ENCODE measurements around the gene HTD2.
"Not testable (repeated sequence)": the region's sequence is repeated elsewhere in the genome, so short reads cannot be mapped to it uniquely, and the experiment has no call there.

Gene HTD2

DNA sequence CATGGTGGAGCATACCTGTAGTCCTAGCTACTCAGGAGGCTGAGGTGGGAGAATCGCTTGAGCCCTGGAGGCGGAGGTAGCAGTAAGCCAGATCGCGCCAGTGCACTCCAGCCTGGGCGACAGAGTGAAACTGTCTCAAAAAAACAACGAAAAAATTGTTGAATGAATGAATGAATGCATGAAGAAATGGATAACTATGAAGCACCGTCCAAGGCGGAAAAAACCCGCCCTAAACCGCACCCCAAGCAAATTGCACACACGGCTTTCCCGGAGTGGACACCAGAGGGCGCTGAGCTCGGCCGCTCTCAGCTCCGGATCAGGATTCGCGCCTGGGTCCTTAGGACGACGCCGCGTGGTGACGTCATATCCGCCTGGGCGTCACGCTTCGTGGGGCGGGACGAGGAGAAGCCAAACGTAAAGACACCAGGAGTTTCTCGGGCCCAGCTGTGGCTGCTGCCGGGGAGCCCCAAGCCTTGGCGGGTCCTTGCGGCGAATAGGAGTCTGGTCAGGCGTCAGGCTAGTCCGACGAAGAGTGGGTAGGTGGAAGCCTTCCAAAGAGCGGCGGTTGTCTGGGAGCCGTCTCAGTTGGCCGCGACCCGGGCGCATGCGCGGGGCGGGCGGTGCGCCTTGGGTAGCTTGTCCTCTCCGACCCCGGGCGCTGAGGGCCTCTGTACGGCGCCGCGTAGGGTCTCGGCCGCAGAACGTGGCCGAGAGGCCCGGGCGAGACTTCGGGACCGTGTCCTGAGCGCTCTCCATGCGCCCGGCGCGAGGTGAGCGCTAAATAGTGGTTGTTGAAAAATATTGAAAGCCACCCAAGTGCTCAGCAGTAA, at the start of gene HTD2, which contains the start of gene RPP14:
Gene HTD2, plus strand, starts transcription at position 639 of the 830 bp plus-strand sequence. CDS start 11,094 bp downstream, outside the sequence.
Gene RPP14, plus strand, starts transcription at position 364 of the 830 bp plus-strand sequence. CDS start 4,085 bp downstream, outside the sequence.
- ATAC-seq (peak; percentile 92), DNase-seq (peak; percentile 99)

DNA sequence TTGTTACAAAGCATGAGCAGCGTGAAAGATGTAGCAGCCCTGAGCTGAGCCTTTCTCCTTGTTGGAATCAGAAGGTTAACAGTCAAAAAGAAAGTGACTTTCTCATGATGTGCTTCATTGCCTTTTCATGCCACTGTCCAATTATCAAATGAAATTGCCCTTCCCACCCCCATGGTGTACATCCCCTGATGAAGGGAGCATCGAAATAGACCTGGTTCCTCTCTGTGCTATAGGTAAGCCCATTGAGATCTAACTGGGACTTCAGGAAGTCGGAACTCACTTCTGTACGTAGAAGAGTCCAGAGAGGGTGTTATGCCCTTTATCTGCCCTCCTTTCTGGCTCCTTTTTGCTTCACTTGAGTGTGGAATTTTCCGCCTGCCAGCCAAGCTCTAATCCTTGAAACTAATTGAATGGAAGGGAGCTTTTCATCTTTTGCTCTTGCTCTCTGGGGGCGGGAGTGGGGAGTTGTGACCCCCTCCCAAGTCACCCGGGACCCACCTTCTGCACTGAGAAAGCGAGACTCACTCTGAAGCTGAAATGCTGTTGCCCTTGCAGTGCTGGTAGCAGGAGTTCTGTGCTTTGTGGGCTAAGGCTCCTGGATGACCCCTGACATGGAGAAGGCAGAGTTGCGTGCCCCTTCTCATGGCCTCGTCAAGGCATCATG, 47.8 kb upstream of the HTD2 start:
- DNase-seq (no peak), ATAC-seq (no peak)

DNA sequence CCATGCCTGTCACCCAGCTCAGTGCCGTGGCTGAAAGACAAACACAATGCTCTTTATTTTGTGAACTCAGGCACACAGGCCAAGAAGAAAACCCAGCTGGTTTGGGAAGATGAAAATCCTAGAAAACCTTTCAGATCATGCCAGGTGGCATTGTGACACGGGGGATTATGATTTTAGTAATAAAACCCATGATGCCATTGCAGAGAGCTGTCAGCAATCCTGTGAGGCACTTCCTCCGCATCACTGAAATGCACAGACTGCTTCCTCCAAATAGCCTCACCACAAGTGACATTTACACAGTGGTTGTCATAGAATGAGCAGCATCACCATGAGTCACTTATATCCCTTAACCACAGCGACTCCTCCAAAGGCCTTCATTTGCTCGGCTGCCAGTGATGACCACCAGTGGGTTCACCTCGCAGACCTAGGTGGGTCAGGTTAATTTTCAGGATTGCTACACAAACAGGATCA, 46.0 kb upstream of the HTD2 start:
- ATAC-seq (peak; percentile 96), DNase-seq (peak; percentile 44)

DNA sequence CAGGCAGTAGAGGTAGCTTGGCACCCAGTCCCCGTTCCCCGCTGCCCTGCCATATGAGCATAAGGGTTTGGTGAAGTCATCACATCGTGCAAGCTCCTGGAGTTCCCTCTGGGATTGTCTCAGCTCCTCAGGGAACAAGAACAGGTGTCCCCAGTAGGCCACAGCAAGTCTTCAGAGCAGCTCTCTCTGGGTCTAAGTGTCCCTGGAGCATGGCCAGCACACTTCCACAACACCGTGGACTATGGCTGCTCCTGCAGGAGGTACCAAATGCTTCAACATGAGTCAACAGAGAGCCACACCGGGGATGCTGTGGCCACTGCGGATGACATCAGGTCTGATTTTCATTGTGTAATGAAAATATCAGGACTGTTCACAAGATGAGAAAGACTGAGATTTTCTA, 45.6 kb upstream of the HTD2 start:
- DNase-seq, result no peak
- ATAC-seq, result peak; percentile 11

DNA sequence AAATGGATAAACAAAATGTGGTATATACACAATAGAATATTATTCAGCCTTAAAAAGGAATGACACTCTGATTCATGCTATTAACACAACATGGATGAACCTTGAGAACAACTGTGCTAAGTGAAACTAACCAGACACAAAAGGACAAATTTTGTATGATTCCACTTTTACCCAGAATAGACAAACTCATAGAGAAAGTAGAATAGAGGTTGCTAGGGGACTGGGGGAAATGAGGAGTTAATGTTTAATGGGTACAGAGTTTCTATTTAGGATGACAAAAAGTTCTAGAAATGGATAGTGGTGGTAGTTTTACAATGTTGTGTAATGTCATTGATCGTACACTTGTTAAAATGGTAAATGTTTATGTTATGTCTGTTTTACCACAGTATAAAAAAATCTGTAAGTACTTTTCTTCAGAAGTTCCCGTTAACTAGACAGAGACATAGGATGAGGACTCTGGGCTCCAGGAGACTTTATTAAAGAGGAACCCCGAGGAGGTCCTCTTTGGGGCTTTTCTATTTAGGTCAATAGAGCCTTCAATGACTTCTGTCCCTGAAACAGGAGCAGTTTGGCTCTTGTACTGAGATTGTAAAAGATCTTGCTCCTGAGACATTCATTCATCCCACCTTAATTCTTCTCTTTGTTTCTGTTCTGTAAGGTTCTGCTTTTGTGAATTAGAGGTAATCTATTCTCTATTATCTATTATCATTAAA, 44.2 kb upstream of the HTD2 start:
- ATAC-seq (no peak), DNase-seq (no peak)

DNA sequence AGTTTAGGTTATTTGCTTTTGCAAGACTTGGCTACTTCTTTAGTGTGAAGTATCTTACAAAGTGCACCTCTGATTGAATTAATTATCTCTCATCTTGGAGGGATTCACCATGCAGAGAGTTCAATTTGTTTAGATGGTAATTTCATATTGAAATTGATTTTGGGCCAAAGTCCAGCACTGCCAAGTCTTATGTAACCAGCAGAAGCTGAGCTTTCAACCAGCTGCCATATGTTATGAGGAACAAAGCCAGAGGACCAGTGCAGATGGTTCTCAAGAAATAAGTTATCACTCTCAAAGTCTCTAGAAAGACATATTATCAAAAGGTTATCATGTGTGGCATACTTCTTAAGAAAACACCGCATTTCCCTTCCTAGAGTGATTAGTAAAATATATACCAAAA, 39.7 kb upstream of the HTD2 start:
- DNase-seq (no peak), ATAC-seq (no peak)

DNA sequence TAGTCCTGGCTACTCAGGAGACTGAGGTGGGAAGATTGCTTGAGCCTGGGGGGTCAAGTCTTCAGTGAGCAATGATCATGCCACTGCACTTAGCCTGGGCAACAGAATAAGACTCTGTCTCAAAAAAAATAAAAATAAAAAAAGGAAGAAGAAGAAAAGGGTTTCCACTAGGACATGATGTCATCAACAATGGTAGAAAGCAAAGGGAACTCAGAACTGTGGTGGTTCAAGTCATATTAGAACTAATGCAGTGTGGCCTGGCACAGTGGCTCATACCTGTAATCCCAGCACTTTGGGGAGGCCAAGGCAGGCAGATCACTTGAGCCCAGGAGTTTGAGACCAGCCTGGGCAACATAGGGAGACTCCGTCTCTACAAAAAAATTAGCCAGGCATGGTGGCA, 38.8 kb upstream of the HTD2 start:
- not testable (repeated sequence) for ATAC-seq, DNase-seq

DNA sequence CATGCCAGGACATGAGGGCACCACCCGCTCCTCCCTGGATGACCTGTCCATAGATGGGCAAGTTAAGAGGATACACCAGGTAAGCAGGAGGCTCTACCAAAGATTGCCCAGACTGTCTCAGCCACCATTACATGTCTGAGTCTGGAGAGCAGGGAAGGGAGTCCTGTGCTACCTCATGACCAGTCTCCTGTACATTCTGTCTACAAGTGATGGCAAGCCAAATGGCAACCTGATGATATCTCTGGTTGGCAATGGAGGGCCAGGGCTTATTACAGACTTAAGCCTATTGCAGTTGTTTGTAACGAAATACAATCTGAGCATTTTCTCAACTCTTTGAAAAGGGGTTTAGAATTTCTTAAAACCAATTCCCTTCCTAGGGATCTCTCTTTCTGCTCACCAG, 37.0 kb upstream of the HTD2 start:
- ATAC-seq (no peak), DNase-seq (no peak)

DNA sequence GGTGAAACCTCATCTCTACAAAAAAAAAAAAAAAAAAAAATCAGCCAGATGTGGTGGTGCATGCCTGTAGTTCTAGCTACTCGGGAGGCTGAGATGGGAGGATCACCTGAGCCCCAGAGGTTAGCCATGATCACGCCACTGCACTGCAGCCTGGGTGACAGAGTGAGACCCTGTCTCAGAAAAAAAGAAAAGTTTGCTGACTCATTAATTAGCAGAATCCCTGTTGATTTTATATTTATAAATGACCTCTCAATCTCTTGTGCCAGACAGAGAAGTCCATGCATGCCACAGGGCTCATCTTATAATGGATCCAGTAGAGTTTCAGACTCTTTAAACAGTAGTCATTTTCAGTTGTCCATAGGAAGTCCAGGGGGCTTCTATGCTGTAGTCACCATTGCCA, 35.8 kb upstream of the HTD2 start:
- DNase-seq, result no peak
- ATAC-seq, result no peak

DNA sequence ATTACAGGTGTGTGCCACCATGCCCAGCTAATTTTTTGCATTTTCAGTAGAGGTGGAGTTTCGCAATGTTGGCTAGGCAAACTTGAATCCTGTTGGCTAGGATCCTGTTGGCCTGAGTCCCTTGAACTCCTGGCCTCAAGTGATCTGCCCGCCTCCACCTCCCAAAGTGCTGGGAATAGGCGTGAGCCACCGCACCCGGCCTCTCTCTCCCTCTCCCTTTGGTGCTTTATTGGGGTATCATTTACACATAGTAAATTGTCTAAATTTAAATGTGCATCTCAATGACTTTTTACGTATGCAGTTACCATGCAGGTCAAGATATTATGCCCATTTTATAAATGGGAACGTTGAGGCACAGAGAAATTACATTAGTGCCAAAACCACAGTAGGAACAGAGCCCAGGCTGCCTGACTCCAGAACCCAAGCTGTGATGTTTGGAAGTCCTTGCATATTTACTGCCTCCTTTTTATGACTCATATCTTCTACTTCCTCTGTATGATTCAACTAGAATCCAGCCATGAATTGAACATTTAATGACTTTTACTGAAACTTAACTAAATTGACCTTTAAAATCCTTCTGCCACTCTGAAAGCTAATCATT, 34.3 kb upstream of the HTD2 start:
- DNase-seq (no peak), ATAC-seq (peak; percentile 92)

DNA sequence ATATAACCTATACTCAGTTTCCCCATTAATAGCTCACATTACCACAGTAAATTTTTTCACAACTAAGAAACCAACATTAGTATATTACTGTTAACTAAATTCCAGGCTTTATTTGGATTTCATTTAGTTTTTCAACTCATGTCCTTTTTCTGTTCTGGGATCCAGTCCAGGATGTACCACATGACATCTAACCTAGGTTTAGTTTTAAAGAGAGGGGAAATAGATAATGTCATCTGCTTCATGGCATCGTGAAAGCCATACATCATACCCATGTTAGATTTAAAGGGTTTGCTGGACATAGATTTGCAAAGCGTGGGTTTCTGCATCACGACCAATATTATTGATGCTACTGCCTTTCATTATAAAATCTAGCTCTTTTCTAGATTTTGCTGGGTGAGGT, 33.4 kb upstream of the HTD2 start:
- ATAC-seq (no peak), DNase-seq (no peak)

DNA sequence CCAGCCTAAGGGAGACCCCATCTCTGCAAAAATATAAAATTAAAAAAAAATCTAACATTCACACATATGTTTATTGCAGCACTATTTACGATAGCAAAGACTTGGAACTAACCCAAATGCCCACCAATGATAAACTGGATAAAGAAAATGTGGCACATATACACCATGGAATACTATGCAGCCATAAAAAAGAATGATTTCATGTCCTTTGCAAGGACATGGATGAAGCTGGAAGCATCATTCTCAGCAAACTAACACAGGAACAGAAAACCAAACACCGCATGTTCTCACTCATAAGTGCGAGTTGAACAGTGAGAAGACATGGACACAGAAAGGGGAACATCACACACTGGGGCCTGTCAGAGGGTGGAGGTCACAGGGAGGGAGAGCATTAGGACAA, 33.0 kb upstream of the HTD2 start:
- not testable (repeated sequence) for ATAC-seq, DNase-seq

DNA sequence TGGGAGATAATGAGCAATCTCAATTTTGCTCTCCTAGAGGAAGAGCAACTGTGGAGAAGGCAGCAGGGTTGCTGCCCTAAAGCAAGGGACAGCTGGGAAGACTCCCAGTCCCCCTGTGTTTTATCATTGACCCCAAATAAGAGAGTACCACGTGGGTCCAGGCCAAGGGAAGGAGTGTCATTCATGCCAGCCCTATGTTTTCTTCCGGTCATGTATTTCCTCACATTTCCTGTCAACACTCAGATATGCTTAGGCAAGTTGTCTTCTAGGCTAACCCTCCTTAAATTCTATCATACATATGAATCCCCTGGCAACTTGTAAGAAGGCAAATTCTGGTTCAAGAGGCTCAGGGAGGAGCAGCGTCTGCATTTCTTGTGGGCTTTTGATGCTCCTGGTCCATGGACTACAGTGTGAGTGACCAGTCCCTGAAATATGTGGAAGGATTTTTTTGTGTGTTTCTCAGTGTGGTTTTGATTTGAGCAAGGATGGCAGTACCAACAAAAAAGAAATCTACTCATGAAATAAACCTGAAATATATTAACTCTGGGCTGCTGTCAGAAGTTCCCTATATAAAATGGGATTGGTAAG, 32.2 kb upstream of the HTD2 start:
- ATAC-seq (no peak), DNase-seq (no peak)

DNA sequence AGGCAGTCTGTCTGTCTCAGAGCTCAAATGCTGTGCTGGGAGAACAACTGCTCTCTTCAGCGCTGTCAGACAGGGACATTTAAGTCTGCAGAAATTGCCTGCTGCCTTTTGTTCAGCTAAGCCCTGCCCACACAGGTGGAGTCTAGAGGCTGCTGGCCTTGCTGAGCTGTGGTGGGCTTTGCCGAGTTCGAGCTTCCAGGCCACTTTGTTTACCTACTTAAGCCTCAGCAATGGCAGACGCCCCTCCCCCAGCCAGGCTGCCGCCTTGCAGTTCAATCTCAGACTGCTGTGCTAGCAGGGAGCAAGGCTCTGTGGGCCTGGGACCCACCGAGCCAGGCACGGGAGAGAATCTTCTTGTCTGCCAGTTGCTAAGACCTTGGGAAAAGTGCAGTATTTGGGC, 25.3 kb upstream of the HTD2 start:
- ATAC-seq (no peak), DNase-seq (no peak)

DNA sequence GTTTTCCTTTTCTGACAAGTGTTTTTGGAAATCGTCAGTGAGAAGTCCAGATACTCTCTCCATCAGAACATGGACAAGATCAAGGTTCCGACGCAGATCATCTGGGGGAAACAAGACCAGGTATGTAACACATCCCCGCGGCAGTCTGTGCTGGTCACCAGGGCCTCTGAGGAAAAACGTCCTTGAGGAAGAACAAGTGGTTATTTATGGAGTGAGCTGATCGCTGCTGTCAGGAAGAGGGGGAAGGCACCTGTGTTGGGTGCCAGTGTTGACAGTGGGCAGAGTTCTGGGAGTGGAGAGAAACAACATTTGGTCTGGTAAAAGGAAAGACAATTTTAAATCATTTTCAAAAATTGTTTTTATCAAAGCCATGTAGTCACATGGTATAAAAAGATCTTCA, 21.0 kb upstream of the HTD2 start:
- DNase-seq, result no peak
- ATAC-seq, result no peak

DNA sequence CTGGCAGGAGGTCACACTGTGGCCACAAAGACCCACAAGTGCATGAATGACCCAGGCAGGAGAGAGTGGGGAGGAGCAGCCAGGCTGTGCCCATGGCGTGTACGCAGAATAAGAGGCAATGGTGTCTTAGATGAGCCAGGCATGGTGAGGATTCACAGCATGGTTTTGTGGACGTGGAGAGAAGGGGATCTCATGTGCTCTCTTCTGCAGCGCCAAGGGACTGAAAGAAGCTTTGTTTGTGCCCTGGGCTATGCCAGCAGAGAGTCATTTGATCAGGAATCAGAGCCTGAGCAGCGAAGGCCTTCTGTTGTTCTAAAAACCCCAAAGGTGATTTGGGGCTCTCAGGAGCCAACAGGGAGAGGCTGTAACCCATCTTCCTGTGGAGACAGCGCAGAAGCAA, 19.0 kb upstream of the HTD2 start:
- DNase-seq (no peak), ATAC-seq (no peak)

DNA sequence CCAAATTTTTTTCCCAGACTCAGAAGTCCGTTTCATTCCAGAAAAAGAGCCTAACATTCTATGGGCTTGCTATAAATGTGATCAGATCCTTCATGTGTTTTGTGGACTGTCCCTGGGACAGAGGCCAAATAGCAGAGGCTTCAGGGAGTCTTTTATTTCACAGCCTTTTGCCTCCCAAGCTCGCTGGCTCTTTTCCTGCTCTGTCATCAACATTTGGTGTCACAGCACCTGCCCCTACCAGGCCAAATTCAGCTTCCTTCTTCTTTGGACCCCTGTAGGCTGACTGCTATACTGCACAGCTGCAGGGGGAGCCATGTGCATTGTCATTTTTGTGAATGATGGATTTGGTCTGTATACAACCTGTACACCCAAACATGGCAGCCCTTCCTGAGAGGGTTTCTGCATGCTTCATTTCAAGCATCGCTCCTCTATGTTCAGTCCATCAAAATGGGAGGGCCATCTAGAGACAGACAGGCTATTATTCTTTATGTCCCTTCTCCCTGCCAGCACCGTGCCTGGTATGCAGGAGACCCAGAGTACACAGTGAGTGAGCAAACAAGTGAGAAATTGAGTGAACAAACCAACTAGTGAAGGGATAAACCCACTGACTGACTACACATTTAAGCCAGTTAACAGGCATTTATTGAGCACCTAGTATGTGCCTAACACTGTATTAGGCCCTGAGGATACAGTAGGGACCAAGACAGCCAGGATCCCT, 18.1 kb upstream of the HTD2 start:
- ATAC-seq, result no peak

DNA sequence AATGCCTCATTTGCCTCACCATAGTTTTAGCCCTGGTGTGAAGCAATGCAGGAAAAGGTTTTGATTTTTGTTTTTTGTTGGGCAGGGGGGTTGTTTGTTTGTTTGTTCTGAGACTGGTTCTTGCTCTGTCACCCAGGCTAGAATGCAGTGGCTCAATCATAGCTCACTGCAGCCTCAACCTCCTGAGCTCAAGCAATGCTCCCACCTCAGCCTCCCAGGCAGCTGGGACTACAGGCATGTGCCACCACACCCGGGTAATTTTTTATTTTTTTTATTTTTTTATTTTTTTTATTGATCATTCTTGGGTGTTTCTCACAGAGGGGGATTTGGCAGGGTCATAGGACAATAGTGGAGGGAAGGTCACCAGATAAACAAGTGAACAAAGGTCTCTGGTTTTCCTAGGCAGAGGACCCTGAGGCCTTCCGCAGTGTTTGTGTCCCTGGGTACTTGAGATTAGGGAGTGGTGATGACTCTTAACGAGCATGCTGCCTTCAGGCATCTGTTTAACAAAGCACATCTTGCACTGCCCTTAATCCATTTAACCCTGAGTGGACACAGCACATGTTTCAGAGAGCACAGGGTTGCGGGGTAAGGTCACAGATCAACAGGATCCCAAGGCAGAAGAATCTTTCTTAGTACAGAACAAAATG, 17.2 kb upstream of the HTD2 start:
- ATAC-seq, DNase-seq: not testable (repeated sequence)

More for the DNA sequence above, 18.1 kb upstream of the HTD2 start:
- no peak for DNase-seq

DNA sequence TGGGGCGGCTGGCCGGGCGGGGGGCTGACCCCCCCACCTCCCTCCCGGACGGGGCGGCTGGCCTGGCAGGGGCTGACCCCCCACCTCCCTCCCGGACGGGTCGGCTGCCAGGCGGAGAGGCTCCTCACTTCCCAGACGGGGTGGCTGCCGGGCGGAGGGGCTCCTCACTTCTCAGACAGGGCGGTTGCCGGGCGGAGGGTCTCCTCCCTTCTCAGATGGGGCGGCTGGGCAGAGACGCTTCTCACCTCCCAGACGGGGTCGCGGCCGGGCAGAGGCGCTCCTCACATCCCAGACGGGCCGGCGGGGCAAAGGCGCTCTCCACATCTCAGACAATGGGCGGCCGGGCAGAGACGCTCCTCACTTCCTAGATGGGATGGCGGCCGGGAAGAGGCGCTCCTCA, 15.9 kb upstream of the HTD2 start:
- not testable (repeated sequence) for ATAC-seq, DNase-seq

DNA sequence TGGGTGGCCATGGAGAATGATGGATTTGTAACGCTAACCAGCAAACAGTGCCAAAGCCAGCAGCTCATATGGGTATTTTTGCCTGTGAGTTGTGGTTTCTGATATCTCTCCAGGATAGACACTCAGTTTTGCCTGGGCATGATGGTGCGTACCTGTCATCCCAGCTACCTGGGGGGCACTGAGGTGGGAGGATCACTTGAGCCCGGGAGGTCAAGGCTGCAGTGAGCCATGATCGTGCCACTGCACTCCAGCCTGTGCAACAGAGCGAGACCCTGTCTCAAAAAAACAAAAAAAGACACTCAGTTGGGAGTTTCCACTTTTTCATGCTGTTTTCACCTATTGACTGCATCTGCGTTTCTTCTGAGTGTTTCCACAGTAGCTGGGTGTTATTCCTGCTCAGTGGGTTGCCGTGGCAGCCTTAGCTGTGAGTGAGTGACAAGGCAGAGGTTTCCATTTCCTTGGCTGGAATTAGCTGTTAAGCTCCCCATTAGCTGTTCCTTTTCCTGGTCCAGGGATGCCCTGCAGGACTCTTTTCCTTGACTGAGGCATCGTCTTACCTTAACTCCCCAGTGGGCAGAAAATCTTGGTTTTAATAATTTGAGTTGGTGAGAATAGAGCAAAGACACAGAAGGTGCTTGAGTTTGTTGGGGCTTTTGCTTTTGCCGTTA, 14.5 kb upstream of the HTD2 start:
- no peak for DNase-seq
- ATAC-seq, result no peak

Data from stimulated activated naive CD8-positive, alpha-beta T cell treated with anti-CD3 and anti-CD28 coated beads, Interleukin-15, Interleukin-2, amounts not matched to agents 100 U/mL and 50 U/mL, for 24 hours (primary cell).